Activated naive CD8-positive, alpha-beta T cell treated with anti-CD3 and anti-CD28 coated beads, Interleukin-2, amount 50 U/mL, for 24 hours (primary cell): ENCODE data around the gene MAFB.

Experiments
- ATAC-seq: fragments of 150-1000 bp; cut with Tn5 transposase; one replicate; pipeline ENCODE4 v1.10.0; 2021
- DNase-seq: peaks from one replicate; pipeline ENCODE4 v3.0.0; 2021
- H3K27ac Mint-ChIP-seq: one replicate; pipeline ENCODE4 v1.8.0; 2021; ENCODE audit warnings: mild to moderate bottlenecking, mixed read lengths
- H3K27me3 Mint-ChIP-seq: one replicate; pipeline ENCODE4 v1.8.0; 2021; ENCODE audit warnings: mixed read lengths
- H3K36me3 Mint-ChIP-seq: one replicate; pipeline ENCODE4 v1.8.0; 2021; ENCODE audit warnings: low read depth, mixed read lengths
- H3K4me1 Mint-ChIP-seq: one replicate; pipeline ENCODE4 v1.8.0; 2021; ENCODE audit warnings: mixed read lengths
- H3K4me3 Mint-ChIP-seq: one replicate; pipeline ENCODE4 v1.8.0; 2021; ENCODE audit warnings: mild to moderate bottlenecking, moderate library complexity, mixed read lengths
- H3K9me3 Mint-ChIP-seq: one replicate; pipeline ENCODE4 v1.8.0; 2021; ENCODE audit warnings: mixed read lengths

Gene MAFB

DNA sequence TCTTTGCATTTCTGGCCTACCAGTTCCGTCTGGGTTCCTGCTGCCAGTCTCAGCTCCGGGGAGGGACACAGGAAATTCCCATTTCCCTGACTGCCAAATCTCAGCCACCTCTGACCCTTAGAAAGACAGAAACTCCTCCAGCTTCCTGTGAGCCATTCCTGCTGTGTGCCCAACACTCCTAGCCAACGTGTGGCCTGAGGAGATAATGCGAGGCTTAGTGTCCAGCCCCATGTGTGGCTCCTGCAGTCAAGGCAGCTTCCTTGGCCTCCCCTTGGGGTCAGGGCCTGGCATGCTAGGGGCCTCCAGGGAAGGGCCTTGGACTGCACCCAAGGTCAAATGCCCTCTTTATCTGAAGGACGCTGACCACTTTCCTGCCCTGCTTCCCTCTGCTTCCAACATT is 45.1 kb downstream of the MAFB start:
- no peaks in the 10 kb centered on the region for H3K9me3 Mint-ChIP-seq
- peaks cover 10% of the 10 kb centered on the region for H3K27me3 Mint-ChIP-seq
- ATAC-seq = no peak
- H3K27ac Mint-ChIP-seq = no peak overlapping the region
- no peak for DNase-seq
- no peak overlapping the region for H3K4me3 Mint-ChIP-seq
- no peaks in the 10 kb centered on the region for H3K4me1 Mint-ChIP-seq
- H3K36me3 Mint-ChIP-seq = no peaks in the 10 kb centered on the region

DNA sequence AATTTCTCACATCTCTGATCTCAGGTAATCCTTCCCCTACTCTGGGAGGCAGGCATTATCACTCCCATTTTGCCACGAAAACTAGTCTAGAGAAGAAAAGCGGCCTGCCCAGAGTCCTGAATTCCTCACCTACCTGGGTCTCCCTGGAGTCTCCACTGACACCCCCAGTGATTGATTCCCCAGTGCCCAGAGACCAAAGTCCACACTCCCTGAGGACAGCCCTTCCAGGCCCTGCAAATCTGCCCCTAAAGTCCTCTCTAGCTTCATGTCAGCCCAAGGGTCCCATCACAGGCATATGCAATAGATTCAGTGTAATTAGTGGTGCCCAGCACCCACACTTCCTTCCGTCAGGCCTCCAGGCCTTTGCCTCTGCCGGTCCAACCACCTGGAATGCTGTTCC is 47.2 kb downstream of the MAFB start:
- DNase-seq (no peak), ATAC-seq (no peak)
- no peaks in the 10 kb centered on the region for H3K36me3 Mint-ChIP-seq
- peaks cover 8% of the 10 kb centered on the region for H3K27me3 Mint-ChIP-seq
- H3K4me3 Mint-ChIP-seq = no peak overlapping the region
- no peak overlapping the region for H3K27ac Mint-ChIP-seq
- no peaks in the 10 kb centered on the region for H3K9me3 Mint-ChIP-seq
- H3K4me1 Mint-ChIP-seq = no peaks in the 10 kb centered on the region

DNA sequence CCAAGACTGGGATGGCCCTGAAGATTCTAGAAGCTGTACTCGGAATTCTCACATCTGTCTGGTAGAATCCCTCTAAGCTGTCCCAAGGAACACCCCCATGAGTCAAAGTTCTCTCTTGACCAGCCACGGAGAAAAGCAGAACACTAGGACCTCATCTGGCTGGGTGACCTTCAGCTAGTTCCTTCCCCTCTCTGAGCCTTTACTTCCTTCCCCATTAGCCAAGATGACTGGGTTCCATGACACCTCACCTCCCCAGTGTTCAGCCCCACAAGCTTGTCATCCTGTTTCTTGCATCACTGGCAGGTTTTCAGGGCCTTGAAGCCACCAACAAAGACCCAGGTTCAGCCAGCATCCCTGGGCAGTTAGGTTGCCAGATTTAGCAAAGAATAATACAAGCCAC is 47.8 kb downstream of the MAFB start:
- DNase-seq = no peak
- Mint-ChIP-seq H3K4me1 (no peaks in the 10 kb centered on the region), H3K9me3 (no peaks in the 10 kb centered on the region), H3K4me3 (no peak overlapping the region), H3K27me3 (peaks cover 8% of the 10 kb centered on the region), H3K27ac (no peak overlapping the region), H3K36me3 (no peaks in the 10 kb centered on the region)
- no peak for ATAC-seq

DNA sequence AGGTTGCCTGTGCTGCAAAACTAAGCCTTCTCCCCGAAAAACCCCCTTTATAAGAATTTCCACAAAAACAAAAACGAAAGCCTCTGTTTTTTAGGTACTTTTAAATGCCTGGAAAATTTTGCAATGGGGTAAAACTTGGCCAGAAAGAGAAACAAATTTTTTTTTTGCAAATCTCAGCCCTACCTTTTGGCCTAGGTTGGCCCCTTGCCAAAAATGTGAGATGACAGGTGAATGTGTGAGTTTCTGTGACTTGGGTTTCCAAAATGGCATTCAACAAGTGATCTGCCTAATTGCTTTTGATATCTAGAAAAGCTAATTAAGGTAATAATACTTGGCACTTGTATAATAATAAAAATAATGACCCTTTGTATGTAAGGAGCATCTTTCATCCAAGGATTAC is 48.4 kb downstream of the MAFB start:
- H3K9me3 Mint-ChIP-seq = no peaks in the 10 kb centered on the region
- no peaks in the 10 kb centered on the region for H3K36me3 Mint-ChIP-seq
- no peaks in the 10 kb centered on the region for H3K4me1 Mint-ChIP-seq
- DNase-seq (no peak), ATAC-seq (no peak)
- no peak overlapping the region for H3K27ac Mint-ChIP-seq
- H3K27me3 Mint-ChIP-seq = peaks cover 8% of the 10 kb centered on the region
- H3K4me3 Mint-ChIP-seq = no peak overlapping the region

- H3K9me3 Mint-ChIP-seq = no peaks in the 10 kb centered on the region
- no peak for ATAC-seq
- H3K27ac Mint-ChIP-seq = no peak overlapping the region
- no peaks in the 10 kb centered on the region for H3K36me3 Mint-ChIP-seq
- H3K4me1 Mint-ChIP-seq = no peaks in the 10 kb centered on the region
- H3K27me3 Mint-ChIP-seq = peaks cover 8% of the 10 kb centered on the region
- no peak for DNase-seq
- no peak overlapping the region for H3K4me3 Mint-ChIP-seq
Measured at GRCh38 chr20:40639676-40640355, 49.2 kb downstream of the MAFB start.

DNA sequence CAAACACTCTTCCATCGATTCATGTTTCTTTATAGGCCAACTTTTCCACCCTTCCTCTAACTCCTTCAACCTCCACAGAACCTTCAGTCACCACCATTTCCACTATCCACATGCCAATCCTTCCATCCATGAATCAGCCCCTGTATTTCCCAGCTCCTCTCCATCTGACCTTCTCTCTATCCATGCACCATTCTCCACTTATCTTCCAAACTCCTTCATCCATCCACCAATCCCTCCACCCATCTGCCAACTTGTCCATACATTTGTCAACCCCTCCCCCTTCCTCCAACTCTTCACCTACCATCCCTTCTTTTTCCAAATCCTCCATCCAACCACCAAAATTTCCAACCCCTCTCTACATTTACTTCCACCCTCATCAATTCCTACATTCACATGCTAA is 49.9 kb downstream of the MAFB start:
- H3K4me3 Mint-ChIP-seq = no peak overlapping the region
- no peak for DNase-seq

GRCh38 chr20:40638414-40638813 is 50.6 kb downstream of the MAFB start:
- Mint-ChIP-seq H3K36me3 (no peaks in the 10 kb centered on the region), H3K4me3 (no peak overlapping the region), H3K27ac (no peak overlapping the region), H3K4me1 (no peaks in the 10 kb centered on the region), H3K27me3 (peaks cover 8% of the 10 kb centered on the region), H3K9me3 (no peaks in the 10 kb centered on the region)
- DNase-seq (no peak), ATAC-seq (no peak)

More for the DNA sequence above, 49.9 kb downstream of the MAFB start:
- ATAC-seq = no peak
- peaks cover 8% of the 10 kb centered on the region for H3K27me3 Mint-ChIP-seq
- H3K36me3 Mint-ChIP-seq = no peaks in the 10 kb centered on the region
- H3K4me1 Mint-ChIP-seq = no peaks in the 10 kb centered on the region
- H3K9me3 Mint-ChIP-seq = no peaks in the 10 kb centered on the region
- no peak overlapping the region for H3K27ac Mint-ChIP-seq

DNA sequence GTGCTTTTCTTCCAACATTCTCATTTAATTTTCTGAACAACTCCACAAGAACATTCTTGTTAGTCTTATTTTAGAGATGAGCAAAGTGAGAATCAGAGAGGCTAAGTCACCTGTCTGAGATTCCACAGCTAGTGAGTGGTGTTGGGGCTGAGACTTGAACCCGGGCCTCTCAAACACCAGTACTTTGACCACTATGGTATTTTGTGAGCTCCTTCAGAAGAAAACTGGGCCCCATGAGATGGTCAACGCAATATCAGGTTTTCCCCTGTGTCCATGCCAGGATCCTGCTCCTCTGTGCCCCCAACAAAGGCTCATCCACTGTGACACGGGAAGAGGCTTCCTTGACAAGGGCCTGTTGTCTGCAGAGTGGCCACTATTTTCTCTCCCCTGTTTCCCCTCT is 51.9 kb downstream of the MAFB start:
- ATAC-seq = no peak
- H3K27ac Mint-ChIP-seq = no peak overlapping the region
- no peak overlapping the region for H3K4me3 Mint-ChIP-seq
- H3K9me3 Mint-ChIP-seq = no peaks in the 10 kb centered on the region
- H3K27me3 Mint-ChIP-seq = peaks cover 8% of the 10 kb centered on the region
- DNase-seq = no peak
- no peaks in the 10 kb centered on the region for H3K36me3 Mint-ChIP-seq
- no peaks in the 10 kb centered on the region for H3K4me1 Mint-ChIP-seq

- DNase-seq = no peak
Measured at GRCh38 chr20:40636486-40636885, 52.5 kb downstream of the MAFB start.

DNA sequence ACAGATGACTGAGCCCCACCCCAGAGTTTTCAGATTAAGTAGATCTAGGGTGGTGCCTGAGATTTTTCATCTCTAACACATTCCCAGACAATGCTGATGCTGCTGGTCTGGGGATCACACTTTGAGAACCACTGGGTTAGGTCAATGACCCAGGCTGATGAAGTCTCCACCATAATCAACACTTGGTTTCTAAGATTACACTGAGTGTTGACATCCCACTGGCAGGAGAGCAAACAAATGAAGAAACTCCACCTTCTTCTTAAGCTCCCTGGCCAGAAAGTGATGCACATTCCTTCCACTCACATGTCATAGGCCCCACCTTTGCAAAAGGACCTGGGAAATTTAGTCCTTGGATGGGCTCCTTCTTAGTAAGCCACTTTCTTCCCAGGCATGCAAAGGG is 53.1 kb downstream of the MAFB start:
- ATAC-seq (no peak), DNase-seq (no peak)
- Mint-ChIP-seq H3K27ac (no peak overlapping the region), H3K36me3 (no peaks in the 10 kb centered on the region), H3K4me3 (no peak overlapping the region), H3K4me1 (no peaks in the 10 kb centered on the region), H3K9me3 (no peaks in the 10 kb centered on the region), H3K27me3 (peaks cover 8% of the 10 kb centered on the region)

More at GRCh38 chr20:40636486-40636885, 52.5 kb downstream of the MAFB start:
- Mint-ChIP-seq H3K4me3 (no peak overlapping the region), H3K36me3 (no peaks in the 10 kb centered on the region), H3K9me3 (no peaks in the 10 kb centered on the region), H3K27me3 (peaks cover 8% of the 10 kb centered on the region), H3K4me1 (no peaks in the 10 kb centered on the region), H3K27ac (no peak overlapping the region)
- ATAC-seq = no peak
